ENCODE measurements around the gene ENO4.

The ENO4 gene

DNA sequence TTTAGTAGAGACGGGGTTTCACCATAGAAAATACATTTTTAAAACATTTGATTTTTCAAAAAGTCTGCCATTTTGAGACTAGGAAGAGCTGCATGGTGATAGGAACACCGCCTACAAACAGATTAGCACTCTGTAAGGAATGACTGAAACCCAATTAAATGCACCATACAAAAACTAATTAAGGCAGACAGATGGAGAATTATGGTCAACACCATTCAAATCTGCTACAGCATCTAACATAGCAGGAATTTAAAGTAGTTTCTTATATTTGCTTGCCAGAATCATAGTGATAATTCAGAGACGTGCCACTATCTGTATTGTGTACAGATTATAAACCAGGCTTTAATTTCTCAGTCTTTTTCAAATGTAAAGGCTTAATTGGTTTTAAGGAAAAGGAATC lies 68.2 kb downstream of the ENO4 start:
- DNase-seq (ENCODE audit: low spot score), result no peak

GRCh38 chr10:116918583-116918982 lies 69.3 kb downstream of the ENO4 start:
- no peak for DNase-seq (ENCODE audit: low spot score)

- DNase-seq (ENCODE audit: low spot score), result no peak
Observed at GRCh38 chr10:116919164-116919563, 69.9 kb downstream of the ENO4 start.

GRCh38 chr10:116919706-116920105 lies 70.4 kb downstream of the ENO4 start:
- no peak for DNase-seq (ENCODE audit: low spot score)

GRCh38 chr10:116925056-116925455 lies 75.8 kb downstream of the ENO4 start:
- no peak for DNase-seq (ENCODE audit: low spot score)

DNA sequence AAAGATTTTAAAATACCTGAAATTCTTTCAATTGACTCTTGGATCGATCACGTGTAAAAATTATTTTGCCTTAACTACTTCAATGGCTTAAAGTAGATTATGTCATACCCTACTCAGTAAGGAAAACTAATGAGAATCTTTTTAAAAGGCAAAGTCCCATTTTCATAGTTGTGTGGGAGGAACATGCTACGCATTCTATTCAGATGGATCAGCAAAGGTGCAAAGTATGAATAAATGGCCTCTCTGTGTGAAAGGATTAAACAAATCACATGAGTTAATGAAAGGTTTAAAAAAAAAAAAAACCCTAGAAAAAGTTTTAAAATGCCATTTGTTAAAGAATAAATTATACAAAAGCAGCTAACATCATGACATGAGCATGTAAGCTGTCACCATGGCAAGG lies 77.1 kb downstream of the ENO4 start:
- DNase-seq (ENCODE audit: low spot score), result no peak

GRCh38 chr10:116931806-116932205 lies 82.5 kb downstream of the ENO4 start:
- DNase-seq (ENCODE audit: low spot score), result no peak

Data from CD4-positive, alpha-beta T cell treated with Interleukin-2 at 100 ng/mL for 4 hours (primary cell).